Thymus (tissue), 11 donors: ENCODE measurements around the gene LAIR1. TPM values are rescaled to one million over a fixed set of nuclear protein-coding genes. Genes with fewer than 3 reads are reported as not detected.
A peak's percentile ranks its signal among the peaks of the same experiment; 100 is the strongest.
"Not testable (repeated sequence)": the region's sequence is repeated elsewhere in the genome, so short reads cannot be mapped to it uniquely, and the experiment has no call there.

Experiments used
- DNase-seq, 9 donors: peaks; one replicate each; pipeline ENCODE4 v3.0.0-alpha.2; 2013; ENCODE audit warnings: low spot score in 9 of 9, low read depth in 6 of 9, missing footprints in 1 of 9
- H3K27ac ChIP-seq, 2 donors: one replicate each; pipeline ENCODE4 v1.5.1; 2013; ENCODE audit warnings: control low read depth in 1 of 2, low read depth in 1 of 2, low read length in 1 of 2, mild to moderate bottlenecking in 1 of 2, moderate library complexity in 1 of 2
- H3K27me3 ChIP-seq, 2 donors: one replicate each; pipeline ENCODE4 v1.5.1; 2013; ENCODE audit warnings: low read length in 1 of 2; ENCODE audit not compliant: control insufficient read depth in 2 of 2, insufficient read depth in 1 of 2
- H3K36me3 ChIP-seq, 2 donors: one replicate each; pipeline ENCODE4 v1.5.1; 2013; ENCODE audit warnings: low read length in 1 of 2, mild to moderate bottlenecking in 1 of 2, moderate library complexity in 1 of 2; ENCODE audit not compliant: control insufficient read depth in 2 of 2, insufficient read depth in 2 of 2
- H3K4me1 ChIP-seq, 2 donors: one replicate each; pipeline ENCODE4 v1.5.1; 2013; ENCODE audit warnings: low read length in 2 of 2; ENCODE audit not compliant: control insufficient read depth in 2 of 2, insufficient read depth in 2 of 2
- H3K4me3 ChIP-seq, 2 donors: one replicate each; pipeline ENCODE4 v1.5.1; 2013; ENCODE audit warnings: low read length in 2 of 2, control low read depth in 1 of 2, mild to moderate bottlenecking in 1 of 2
- H3K9me3 ChIP-seq, 2 donors: one replicate each; pipeline ENCODE4 v1.5.1; 2013; ENCODE audit warnings: low read length in 1 of 2, mild to moderate bottlenecking in 1 of 2; ENCODE audit not compliant: control insufficient read depth in 2 of 2, insufficient read depth in 1 of 2
- WGBS: extraction: QIAGEN DNeasy Blood & Tissue Kit; methylation state at CpG from one replicate; pipeline ENCODE4 v1.1.7; 2013; 5-methylcytosine and 5-hydroxymethylcytosine counted together
- polyA plus RNA-seq: library from polyadenylated mRNA; stranded (reverse); fragments of 200-250 nt; gene quantifications from one replicate; pipeline ENCODE4 v1.2.3, GENCODE V29; 2013
- total RNA-seq: library from RNA; stranded (reverse); fragments of 120-200 nt; gene quantifications from one replicate; pipeline ENCODE4 v1.2.4, GENCODE V29; 2013
- donor health status: healthy.

LAIR1 gene
- total and polyA plus RNA-seq, 2 donors: 127 to 128 TPM

DNA sequence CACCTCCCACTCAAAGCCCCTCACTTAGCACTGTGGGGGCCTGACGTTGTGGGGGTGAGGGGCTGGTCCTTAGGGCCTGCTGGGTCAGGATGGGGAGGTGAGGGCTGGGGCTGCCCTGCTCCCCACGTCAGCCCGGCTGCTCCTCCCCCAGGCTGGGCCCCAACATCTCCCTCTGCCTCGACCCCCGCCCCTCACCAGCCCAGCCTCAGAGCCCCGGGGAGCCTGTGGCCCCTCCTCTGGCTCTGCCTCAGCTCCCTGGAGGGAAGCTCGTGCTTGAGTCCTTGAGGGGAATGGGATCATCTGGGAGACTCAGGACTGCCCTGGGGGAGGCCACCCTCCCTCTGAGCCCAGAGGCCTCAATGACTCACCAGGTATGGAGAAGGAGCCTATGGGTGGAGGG, 32.6 kb downstream of the LAIR1 start:
- 95% methylated on average over 7 of the region's 7 CpGs for WGBS
- Histone ChIP-seq H3K4me3 (no peak overlapping the region), H3K4me1 (no peaks in the 10 kb centered on the region), H3K36me3 (no peaks in the 10 kb centered on the region), H3K9me3 (no peaks in the 10 kb centered on the region), H3K27me3 (no peaks in the 10 kb centered on the region), H3K27ac (no peak overlapping the region)
- no peak for DNase-seq

DNA sequence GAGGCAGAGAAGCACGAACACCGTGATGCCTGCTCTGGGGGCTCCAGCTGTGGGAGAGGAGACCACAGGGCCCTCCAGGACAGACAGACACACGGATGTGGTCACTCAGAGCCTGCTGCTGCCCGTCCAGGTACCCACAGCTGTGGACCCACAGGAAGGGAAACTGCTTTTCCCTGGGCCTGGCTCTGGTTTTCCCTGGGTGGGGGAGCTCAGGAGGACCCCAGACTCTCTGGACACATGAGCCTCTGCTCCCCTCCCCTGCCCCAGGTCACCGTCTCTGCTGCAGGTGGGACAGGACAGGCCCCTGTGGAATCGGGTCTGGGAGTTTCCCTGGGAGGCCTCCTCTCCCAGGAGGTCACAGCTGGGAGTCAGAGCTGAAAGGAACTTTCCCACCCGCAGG, 33.1 kb downstream of the LAIR1 start:
- WGBS: 95% methylated on average over 7 of the region's 7 CpGs
- DNase-seq: no peak
- H3K9me3 ChIP-seq: no peaks in the 10 kb centered on the region
- H3K27me3 ChIP-seq: no peaks in the 10 kb centered on the region
- no peaks in the 10 kb centered on the region for H3K36me3 ChIP-seq
- no peaks in the 10 kb centered on the region for H3K4me1 ChIP-seq
- no peak overlapping the region for H3K4me3 ChIP-seq
- H3K27ac ChIP-seq: no peak overlapping the region

DNA sequence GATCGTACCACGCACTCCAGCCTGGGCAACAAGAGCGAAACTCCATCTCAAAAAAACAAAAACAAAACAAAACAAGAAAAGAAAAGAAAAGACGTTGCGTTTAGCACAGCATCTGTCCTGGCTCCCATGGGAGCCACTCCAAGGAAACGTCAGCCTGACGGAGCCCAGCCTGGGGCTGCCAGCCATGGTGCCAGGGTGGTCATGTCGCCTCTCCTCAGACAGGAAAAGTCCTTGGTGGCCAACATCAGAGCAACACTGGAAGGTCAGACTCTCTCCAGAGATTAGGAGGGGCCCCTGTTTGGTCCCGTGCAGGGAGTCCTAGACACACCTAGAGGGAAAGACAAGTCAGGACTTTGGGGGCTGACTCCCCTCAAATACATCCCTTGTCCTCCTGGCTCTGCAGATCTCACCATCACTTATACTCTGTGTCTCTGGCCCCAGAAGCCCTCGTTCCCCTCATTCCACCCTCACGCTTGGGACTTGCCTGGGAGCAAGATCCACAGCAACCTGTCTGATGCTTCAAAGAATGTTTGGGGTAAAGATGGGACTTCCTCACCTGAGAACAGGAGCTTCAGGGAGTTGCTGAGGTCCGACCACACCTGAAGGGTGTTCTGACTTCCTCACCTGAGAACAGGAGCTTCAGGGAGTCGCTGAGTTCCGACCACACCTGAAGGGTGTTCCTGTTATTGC, 35.1 kb downstream of the LAIR1 start:
- 95% methylated on average over 14 of the region's 14 CpGs for WGBS
- H3K9me3 ChIP-seq: no peaks in the 10 kb centered on the region
- no peak overlapping the region for H3K27ac ChIP-seq
- peaks cover 4 to 9% of the 10 kb centered on the region in 2 donors for H3K4me1 ChIP-seq
- no peaks in the 10 kb centered on the region for H3K36me3 ChIP-seq
- H3K27me3 ChIP-seq: no peaks in the 10 kb centered on the region
- no peak for DNase-seq
- H3K4me3 ChIP-seq: no peak overlapping the region

DNA sequence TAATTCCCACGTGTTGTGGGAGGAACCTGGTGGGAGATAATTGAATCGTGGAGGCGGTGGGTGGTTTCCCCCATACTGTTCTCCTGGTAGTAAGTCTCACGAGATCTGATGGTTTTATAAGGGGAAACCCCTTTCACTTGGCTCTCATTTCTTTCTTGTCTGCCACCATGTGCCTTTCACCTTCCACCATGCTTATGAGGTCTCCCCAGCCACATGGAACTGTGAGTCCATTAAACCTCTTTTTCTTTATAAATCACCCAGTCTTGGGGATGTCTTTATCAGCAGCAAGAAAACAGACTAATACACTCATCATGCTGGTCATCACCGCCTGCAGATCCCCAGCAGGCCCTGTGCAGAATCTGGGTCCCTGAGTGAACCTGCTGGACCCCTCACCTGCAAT, 36.0 kb downstream of the LAIR1 start:
- H3K27ac ChIP-seq, H3K9me3 ChIP-seq, H3K27me3 ChIP-seq, H3K4me3 ChIP-seq, DNase-seq, H3K4me1 ChIP-seq, H3K36me3 ChIP-seq: not testable (repeated sequence)
- WGBS: 94% methylated on average over 5 of the region's 5 CpGs

DNA sequence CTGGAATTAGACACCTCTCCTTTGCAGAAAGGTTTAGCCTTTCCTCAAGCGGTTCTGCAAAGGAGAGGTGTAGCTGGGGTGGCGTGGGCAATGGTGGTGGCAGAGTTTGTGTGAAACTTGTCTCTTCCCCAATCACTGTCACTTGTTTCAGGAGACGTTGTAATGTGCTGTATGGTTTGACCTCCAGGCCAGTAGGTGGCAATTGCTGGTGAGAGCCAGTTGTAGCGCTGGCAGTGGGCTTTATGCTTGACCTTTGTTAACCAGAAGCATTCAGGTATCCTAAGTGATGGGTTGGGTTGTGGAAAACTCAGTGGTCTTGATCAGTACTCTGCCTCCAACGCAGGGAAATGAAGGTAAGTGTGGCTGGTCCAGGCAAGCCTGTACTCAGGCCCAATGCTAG, 39.1 kb downstream of the LAIR1 start:
- Histone ChIP-seq H3K4me3 (no peak overlapping the region), H3K4me1 (peaks cover 4 to 9% of the 10 kb centered on the region in 2 donors), H3K9me3 (no peaks in the 10 kb centered on the region), H3K27ac (no peak overlapping the region), H3K36me3 (no peaks in the 10 kb centered on the region), H3K27me3 (no peaks in the 10 kb centered on the region)
- no peak for DNase-seq
- WGBS: 83% methylated on average over 5 of the region's 5 CpGs

DNA sequence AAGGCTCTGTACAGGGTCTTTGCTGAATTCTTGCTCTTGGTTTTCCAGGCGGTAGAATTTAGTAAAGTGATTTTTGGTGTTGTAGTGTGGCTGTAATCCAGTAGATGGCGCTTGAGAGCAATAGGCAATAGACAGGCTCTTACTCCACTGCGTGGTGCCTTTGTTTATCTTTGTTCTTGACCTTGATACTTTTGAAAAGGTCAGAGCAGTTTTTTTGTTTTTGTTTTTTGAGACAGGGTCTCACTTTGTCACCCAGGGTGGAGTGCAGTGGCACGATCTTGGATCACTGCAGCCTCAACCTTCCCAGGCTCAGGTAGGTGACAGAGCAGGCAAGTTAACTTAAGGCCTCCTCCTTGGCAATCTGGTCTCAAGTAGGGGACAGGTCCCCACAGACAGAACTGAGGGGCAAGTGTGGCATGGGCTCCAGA, 39.5 kb downstream of the LAIR1 start:
- Histone ChIP-seq H3K4me1 (peaks cover 4 to 9% of the 10 kb centered on the region in 2 donors), H3K27me3 (no peaks in the 10 kb centered on the region), H3K4me3 (no peak overlapping the region), H3K36me3 (no peaks in the 10 kb centered on the region), H3K9me3 (no peaks in the 10 kb centered on the region), H3K27ac (no peak overlapping the region)
- peak; percentile 42 to 84 (median 69) for DNase-seq
- 19% methylated on average over 4 of the region's 4 CpGs for WGBS

DNA sequence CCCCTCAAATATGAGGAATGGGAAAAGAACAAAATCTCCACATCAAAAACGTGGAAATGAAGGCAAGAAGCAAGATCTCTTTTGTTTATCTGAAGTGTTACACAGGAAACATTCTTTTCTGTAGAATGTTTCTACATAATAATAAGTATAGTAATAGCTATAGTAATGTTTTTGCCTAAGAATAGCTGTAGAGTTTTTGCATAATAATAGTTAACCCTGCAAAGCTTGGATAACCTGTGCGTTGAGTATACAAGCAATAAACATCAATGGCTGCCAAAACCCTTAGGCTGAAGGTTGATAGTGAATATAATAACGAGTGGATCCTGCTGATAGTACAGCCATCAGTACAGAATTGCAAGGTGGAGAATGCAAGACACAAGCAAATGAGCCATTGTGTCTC, 40.7 kb downstream of the LAIR1 start:
- Histone ChIP-seq H3K36me3 (no peaks in the 10 kb centered on the region), H3K9me3 (no peaks in the 10 kb centered on the region), H3K4me1 (peaks cover 4 to 9% of the 10 kb centered on the region in 2 donors), H3K27ac (no peak overlapping the region), H3K4me3 (no peak overlapping the region), H3K27me3 (no peaks in the 10 kb centered on the region)
- DNase-seq: no peak
- 83% methylated on average over 3 of the region's 3 CpGs for WGBS

DNA sequence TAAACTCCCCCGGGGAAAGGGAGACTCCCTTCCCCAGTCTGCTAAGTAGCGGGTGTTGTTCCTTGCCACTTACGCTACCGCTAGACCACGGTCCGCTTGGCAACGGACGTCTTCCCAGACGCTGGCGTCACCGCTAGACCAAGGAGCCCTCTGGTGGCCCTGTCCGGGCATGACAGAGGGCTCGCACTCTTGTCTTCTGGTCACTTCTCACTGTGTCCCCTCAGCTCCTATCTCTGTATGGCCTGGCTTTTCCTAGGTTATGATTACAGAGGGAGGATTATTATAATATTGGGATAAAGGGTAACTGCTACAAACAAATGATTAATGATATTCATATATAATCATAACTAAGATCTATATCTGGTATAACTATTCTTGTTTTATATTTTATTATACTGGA, 41.8 kb downstream of the LAIR1 start:
- DNase-seq, H3K27ac ChIP-seq, H3K9me3 ChIP-seq, H3K36me3 ChIP-seq, H3K4me3 ChIP-seq, H3K27me3 ChIP-seq, H3K4me1 ChIP-seq: not testable (repeated sequence)
- WGBS: no CpG with 5 or more reads among the region's 13 CpGs

DNA sequence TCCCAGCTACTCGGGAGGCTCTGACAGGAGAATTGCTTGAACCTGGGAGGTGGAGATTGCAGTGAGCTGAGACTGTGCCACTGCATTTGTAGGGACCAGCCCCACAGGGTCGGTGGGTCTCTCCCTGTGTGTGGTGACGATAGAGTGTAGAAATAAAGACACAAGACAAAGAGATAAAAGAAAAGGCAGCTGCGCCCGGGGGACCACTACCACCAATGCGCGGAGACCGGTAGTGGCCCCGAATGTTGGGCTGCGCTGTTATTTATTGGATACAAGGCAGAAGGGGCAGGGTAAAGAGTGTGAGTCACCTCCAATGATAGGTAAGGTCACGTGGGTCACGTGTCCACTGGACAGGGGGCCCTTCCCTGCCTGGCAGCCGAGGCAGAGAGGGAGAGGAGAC, 42.4 kb downstream of the LAIR1 start:
- WGBS: 91% methylated on average over 10 of the region's 13 CpGs
- not testable (repeated sequence) for H3K36me3 ChIP-seq, H3K9me3 ChIP-seq, H3K4me1 ChIP-seq, H3K4me3 ChIP-seq, H3K27me3 ChIP-seq, H3K27ac ChIP-seq, DNase-seq
